ENCODE measurements around the gene EFR3B.
A peak's percentile ranks its signal among the peaks of the same experiment; 100 is the strongest.
"Not testable (repeated sequence)": the region's sequence is repeated elsewhere in the genome, so short reads cannot be mapped to it uniquely, and the experiment has no call there.

EFR3B gene

GRCh38 chr2:25158096-25158852, 116.4 kb downstream of the EFR3B start:
- no peak for DNase-seq

GRCh38 chr2:25159949-25160348, 118.1 kb downstream of the EFR3B start:
- no peak for DNase-seq

- no peak for DNase-seq
These were observed 118.5 kb downstream of the EFR3B start for GRCh38 chr2:25160376-25160775.

DNA sequence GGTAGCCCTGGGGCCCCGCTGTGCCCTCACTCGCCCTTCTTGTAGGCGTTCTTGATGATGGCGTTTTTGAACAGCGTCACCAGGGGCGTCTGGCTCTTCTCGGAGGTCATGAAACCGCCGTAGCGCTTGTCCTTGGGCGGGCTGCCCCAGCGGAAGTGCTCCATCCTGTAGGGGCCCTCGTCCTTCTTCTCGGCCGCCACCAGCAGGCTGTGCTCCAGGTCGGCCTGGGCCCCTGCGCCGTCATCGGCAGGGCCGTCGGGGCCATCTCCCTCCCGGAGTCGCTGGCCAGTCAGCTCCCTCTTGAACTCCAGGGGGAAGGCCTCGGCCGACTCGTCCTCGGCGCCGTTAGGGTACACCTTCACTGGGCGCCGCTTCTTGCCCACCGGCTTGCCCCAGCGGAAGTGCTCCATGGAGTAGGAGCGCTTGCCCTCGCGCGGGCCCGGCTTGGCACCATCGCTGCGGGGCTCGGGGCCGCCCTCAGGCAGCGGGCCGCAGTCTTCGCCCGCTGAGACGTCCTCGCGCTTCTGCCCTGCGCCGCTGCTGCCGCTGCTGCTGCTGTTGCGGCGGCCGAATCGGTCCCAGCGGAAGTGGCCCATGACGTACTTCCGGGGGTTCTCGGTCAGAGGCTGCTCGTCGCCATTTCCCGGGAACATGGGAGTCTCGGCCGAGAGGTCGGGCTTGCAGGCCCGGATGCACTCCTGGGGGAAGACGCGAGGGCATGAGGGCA, 119.3 kb downstream of the EFR3B start:
- DNase-seq, result peak; percentile 85 to 87

DNA sequence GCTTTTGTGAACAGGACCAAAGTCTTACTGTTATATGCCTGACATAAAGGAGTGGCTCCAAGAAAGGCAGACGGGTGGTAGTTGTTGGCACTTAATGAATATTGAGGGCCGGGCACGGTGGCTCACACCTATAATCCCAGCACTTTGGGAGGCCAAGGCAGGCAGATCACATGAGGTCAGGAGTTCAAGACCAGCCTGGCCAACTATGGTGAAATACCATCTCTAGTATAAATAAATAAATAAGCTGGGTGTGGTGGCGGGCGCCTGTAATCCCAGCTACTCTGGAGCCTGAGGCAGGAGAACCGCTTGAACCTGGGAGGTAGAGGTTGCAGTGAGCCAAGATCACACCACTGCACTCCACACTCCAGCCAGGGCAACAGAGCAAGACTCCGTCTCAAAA, 120.2 kb downstream of the EFR3B start:
- DNase-seq, result not testable (repeated sequence)

- no peak for DNase-seq
These were observed 122.7 kb downstream of the EFR3B start for GRCh38 chr2:25164561-25164960.

DNA sequence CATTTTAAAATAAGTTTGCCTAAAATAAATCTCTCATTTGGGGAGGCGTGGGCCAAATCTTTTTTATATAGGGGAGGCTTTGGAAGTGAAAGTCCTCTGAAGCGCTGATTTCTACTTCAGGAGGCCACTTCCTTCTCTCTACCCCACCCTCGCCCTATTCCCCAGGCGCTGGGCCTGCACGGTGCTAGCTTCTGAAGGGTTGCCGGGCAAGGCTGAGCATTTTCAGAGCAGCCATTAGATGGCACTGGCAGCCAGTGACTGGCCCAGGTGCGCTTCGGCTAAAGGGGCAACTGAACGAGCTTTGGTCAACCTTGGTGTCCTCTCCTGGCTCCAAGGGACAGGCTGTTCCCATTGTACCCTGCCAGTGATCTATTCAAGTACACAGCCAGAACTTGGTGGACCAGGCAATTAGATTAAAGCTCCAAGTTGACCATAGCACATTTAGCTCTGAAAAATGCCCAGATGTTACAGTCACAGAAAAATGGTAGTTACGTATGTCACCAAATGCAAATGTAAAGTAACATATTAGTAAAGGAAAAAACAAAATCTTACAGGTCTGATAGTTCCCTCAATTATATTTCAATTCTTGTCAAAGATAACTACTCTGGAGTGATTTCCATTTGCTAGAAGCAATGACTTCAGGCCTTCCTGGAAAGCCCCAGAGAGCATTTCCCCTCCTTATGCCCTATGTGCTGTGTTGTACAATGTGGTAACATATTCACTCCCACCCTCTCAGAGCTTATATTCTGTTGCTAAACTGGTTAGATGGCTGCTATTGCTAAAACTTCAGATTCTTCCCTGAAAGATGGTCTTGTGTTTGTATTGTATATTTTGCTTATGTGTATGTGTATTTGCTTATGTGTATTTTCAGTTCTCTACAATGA, 124.4 kb downstream of the EFR3B start:
- DNase-seq, result peak; percentile 53 to 78

DNA sequence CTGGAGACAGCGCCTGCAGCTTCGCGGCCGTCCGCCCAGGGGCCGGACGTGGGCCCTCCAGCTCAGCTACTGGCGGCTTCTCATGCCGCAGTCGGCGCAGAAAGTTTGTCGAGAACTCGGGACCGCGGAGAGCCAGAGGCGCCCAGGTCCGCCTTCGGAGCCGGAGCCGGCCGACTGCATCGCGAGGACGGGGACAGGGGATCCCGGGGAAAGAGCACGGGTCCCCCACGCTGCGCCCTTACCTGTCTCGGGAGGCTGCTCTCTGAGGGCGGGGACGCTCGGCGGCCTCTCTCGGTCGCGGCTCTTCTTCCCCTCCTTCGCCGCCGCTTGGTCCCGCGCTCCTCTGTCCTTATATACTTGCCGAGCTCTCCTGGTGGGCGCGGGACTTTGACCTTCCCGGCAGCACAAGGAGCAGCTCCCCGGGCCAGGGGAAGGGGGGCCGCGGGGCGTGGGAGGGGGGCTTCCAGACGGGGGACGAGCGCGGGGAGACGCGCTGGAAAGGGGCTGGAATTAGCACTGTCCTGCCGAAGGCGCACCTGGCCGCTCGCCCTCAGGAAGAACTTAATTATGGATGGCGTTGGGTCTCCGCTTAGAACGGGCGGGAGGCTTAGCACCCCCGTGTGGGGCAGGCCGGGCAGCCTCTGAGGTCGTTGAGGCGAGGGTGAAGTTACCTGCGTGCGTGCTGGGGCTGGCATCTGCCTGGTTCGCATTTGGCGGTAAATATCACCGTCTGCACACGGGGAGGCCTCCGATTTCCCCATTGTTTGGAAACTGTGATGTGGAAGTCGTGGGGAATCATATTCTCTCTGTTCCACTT, 126.6 kb downstream of the EFR3B start, which contains the start of gene POMC:
TSS of gene POMC (minus strand) at position 325 of the 817 bp plus-strand sequence. CDS start 3,808 bp downstream, outside the sequence.
- DNase-seq, result peak; percentile 17 to 19

DNA sequence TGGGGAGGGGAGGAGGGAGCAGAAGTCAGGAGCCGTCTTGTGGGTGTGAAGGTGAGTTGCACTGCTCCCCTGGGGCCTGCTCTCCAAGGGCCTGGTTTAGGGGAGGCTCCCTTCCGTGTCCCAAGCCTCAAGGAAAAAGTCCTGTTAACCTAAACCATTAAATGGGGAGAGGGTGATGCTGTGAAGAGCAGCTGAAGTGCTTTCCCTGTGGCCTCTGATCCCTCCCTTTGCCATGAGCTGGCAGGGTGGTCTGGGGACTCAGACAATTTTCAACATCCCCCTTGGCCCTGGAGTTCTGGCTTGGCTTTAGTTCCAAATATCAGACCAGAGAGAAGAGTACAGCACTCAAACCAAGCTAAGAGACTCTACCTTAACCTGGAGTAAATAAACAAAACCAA, 127.2 kb downstream of the EFR3B start:
- DNase-seq, result no peak

DNA sequence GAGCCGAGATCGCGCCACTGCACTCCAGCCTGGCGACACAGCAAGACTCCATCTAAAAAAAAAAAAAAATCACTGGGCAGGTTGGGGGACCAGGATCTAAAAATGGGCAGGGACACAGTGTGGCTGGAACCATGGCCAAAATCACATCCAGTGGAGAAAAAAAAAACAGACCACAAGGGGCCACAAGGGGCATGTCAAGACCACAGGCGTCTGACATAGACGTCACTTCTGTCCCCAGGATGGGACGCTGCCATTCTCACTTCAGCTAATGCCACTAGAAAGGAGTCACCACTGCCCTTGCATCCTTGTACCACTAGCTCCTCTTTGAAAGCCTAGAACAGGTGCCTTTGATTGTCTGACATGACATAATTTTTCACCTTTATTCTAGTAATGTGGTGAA, 129.0 kb downstream of the EFR3B start:
- no peak for DNase-seq

GRCh38 chr2:25173719-25174118, 131.8 kb downstream of the EFR3B start:
- no peak for DNase-seq

- no peak for DNase-seq
These were observed 132.5 kb downstream of the EFR3B start for GRCh38 chr2:25174192-25174861.

DNA sequence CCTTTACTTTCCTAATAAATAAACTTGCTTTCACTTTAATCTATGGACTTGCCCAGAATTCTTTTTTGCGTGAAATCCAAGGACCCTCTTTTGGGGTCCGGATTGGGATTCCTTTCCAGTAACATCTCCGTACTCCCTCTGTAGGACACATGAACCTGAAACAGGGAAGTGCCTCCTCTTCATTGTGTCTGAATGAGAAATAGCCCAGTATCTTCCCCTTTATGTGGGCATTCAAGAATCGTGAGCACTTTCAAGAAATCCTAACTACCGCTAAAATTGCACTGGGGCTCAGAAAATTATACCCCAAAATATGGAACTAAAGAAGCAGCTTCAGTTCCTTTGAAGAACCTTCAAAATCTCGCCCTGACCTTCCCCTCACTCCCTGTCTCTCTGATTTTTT, 134.3 kb downstream of the EFR3B start:
- DNase-seq, result no peak

DNA sequence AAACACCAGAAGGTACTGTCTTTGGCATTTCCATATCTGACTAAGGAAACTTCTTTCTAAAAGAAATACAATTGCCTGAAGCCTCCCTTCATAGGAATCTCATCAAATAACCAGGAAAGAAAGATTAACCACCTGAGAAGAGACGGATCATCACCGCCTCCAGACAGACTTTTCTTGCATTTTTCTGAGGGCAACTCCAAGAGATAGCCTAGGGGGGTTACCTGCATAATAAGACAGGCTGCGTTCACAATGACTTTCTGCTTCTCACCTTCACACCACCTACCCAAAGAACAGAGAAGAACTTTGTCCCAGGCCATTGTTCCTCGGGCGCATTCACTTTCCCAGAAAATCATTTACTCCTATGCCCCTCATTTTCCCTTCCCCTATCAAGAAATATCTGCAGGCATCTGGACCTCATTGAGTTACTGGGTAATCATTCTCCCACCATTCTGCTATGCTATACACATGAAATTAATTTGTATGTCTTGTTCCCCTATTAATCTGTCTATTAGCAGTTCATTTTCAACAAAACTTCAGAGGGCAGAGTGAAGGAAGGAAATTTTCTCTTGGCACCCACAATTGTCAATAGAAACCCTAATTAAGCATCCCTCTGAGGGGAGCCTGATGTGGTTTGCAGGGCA, 134.8 kb downstream of the EFR3B start:
- no peak for DNase-seq

GRCh38 chr2:25177211-25177611, 135.3 kb downstream of the EFR3B start:
- DNase-seq, result no peak

GRCh38 chr2:25178976-25179375, 137.1 kb downstream of the EFR3B start:
- DNase-seq, result no peak

DNA sequence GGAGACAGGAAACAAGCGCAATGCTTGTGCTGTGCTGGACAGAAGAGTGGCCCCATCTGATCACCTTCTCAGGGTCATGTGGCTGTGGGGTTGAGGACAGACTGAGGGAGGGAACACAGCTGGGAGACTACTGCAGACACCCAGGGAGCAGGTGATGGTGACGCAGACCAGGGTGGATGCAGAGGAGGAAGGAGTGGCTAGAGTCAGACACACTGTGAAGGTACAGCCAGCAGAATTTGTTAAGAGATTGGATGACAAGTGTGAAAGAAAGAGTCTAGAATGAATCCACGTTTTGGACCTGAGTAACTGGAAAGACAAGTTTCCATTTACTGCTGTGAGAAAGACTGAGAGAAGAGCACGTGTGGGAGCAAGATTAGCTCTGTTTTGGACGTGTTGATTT, 142.4 kb downstream of the EFR3B start:
- no peak for DNase-seq

DNA sequence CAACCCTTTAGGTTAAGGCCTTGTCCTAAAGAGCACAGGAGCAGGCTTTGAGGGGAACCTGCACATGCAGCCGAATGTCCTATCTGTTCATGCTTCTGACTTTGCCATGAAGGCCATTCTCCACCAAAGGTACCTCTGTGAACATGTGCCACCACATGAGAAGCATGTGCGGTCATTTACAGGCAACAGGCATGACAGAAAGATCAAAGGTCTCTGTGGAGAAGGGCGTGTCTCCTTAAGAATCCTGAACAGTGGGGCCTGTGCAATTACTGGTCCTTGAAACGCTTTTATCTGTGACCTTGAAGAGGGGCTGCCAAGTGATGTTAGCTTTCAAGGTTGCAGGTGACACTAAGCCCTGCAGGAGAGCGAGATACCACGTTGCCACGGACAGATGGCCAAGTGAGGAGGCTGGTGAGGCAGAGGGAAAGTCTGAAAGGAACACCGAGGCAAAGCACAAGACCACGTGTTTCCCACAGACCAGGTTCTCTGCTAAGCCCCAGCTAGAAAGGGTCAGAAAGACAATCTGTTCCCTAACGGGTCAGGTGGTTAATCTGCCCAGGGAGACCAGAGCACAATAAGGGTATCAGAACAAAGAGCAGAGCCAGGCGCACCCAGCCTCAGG, 146.0 kb downstream of the EFR3B start:
- no peak for DNase-seq

DNA sequence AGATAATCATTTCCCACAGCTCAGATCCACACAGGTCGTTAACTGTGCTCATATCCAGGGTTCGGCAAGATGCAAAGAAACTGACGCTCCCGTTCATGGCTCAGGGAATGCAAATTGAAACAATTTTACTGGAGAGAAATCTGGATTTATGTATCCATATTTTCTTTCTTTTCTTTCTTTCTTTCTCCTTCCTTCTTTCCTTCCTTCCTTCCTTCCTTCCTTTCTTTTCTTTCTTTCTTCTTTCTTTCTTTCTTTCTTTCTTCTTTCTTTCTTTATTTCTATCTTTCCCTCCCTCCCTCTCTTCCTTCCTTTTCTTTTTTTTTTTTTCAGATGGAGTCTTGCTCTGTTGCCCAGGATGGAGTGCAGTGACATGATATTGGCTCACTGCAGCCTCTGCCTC, 146.5 kb downstream of the EFR3B start:
- DNase-seq, result no peak

GRCh38 chr2:25190536-25190935, 148.7 kb downstream of the EFR3B start:
- no peak for DNase-seq
